Activated T-helper 2 cell treated with anti-CD3 and anti-CD28 coated beads, Interferon-gamma antibody, Interleukin-2, Interleukin-4, amounts not matched to agents 10 μg/mL and 5 μg/mL and 100 μg/mL, durations not matched to agents 14 hours and 24 hours and 36 hours (primary cell): ENCODE data around the gene TMEM125. TPM values are rescaled to one million over a fixed set of nuclear protein-coding genes. Genes with fewer than 3 reads are reported as not detected.

Experiments used
- DNase-seq: peaks from one replicate; pipeline ENCODE4 v3.0.0; 2021; ENCODE audit warnings: low spot score
- H3K27ac Mint-ChIP-seq: one replicate; pipeline ENCODE4 v1.8.0; 2021; ENCODE audit warnings: mixed read lengths
- H3K27me3 Mint-ChIP-seq: one replicate; pipeline ENCODE4 v1.8.0; 2021; ENCODE audit warnings: low read depth, mixed read lengths
- H3K36me3 Mint-ChIP-seq: one replicate; pipeline ENCODE4 v1.8.0; 2021; ENCODE audit warnings: low read depth, mixed read lengths
- H3K4me1 Mint-ChIP-seq: one replicate; pipeline ENCODE4 v1.8.0; 2021; ENCODE audit warnings: low read depth, mixed read lengths
- H3K4me3 Mint-ChIP-seq: one replicate; pipeline ENCODE4 v1.8.0; 2021; ENCODE audit warnings: low read depth, mild to moderate bottlenecking, moderate library complexity, mixed read lengths
- H3K9me3 Mint-ChIP-seq: one replicate; pipeline ENCODE4 v1.8.0; 2021; ENCODE audit warnings: mixed read lengths
- intact Hi-C: fragments of 100-400 bp; cut with micrococcal nuclease; formaldehyde crosslinking; loops from one replicate; pipeline ENCODE4 v1.15.1; 2023
- total RNA-seq: library from RNA; stranded (reverse); gene quantifications from 2 replicates; pipeline ENCODE4 v1.2.3, GENCODE V29; 2022

Gene TMEM125
- total RNA-seq, 1 donor from 2014 or later = not detected

- H3K9me3 Mint-ChIP-seq = peaks cover 4% of the 10 kb centered on the region
- no peak overlapping the region for H3K27ac Mint-ChIP-seq
- intact Hi-C loops = no loop called here
- H3K4me3 Mint-ChIP-seq = no peak overlapping the region
- no peaks in the 10 kb centered on the region for H3K36me3 Mint-ChIP-seq
- DNase-seq = no peak
- H3K27me3 Mint-ChIP-seq = peaks cover 2% of the 10 kb centered on the region
- H3K4me1 Mint-ChIP-seq = peaks cover 12% of the 10 kb centered on the region
Measured at GRCh38 chr1:43235451-43236121, 34.2 kb upstream of the TMEM125 start.

- Mint-ChIP-seq H3K36me3 (no peaks in the 10 kb centered on the region), H3K9me3 (peaks cover 5% of the 10 kb centered on the region), H3K4me3 (no peak overlapping the region), H3K27me3 (peaks cover 2% of the 10 kb centered on the region), H3K4me1 (peaks cover 12% of the 10 kb centered on the region), H3K27ac (no peak overlapping the region)
- intact Hi-C loops = no loop called here
- DNase-seq = no peak
Measured at GRCh38 chr1:43237121-43237520, 32.7 kb upstream of the TMEM125 start.

- H3K36me3 Mint-ChIP-seq = no peaks in the 10 kb centered on the region
- intact Hi-C loops = loop anchor here (1.0 kb wide), 1 partner anchor 120 kb away; the partner anchor contains the start of gene CDC20
- H3K27me3 Mint-ChIP-seq = no peaks in the 10 kb centered on the region
- H3K4me3 Mint-ChIP-seq = no peak overlapping the region
- H3K9me3 Mint-ChIP-seq = peaks cover 5% of the 10 kb centered on the region
- peaks cover 12% of the 10 kb centered on the region for H3K4me1 Mint-ChIP-seq
- H3K27ac Mint-ChIP-seq = no peak overlapping the region
- no peak for DNase-seq
Measured at GRCh38 chr1:43238085-43238484, 31.7 kb upstream of the TMEM125 start.

GRCh38 chr1:43238991-43239469, 30.8 kb upstream of the TMEM125 start:
- intact Hi-C loops = loop anchor here (1.0 kb wide), 1 partner anchor 119 kb away; the partner anchor contains the start of gene CDC20

GRCh38 chr1:43239484-43239883, 30.3 kb upstream of the TMEM125 start:
- H3K4me3 Mint-ChIP-seq = no peak overlapping the region
- peaks cover 12% of the 10 kb centered on the region for H3K4me1 Mint-ChIP-seq
- DNase-seq = no peak
- H3K27me3 Mint-ChIP-seq = no peaks in the 10 kb centered on the region
- H3K27ac Mint-ChIP-seq = no peak overlapping the region
- H3K9me3 Mint-ChIP-seq = peaks cover 5% of the 10 kb centered on the region
- intact Hi-C loops = no loop called here
- H3K36me3 Mint-ChIP-seq = no peaks in the 10 kb centered on the region

More at GRCh38 chr1:43238991-43239469, 30.8 kb upstream of the TMEM125 start:
- Mint-ChIP-seq H3K36me3 (no peaks in the 10 kb centered on the region), H3K27ac (no peak overlapping the region), H3K4me1 (peaks cover 12% of the 10 kb centered on the region), H3K4me3 (no peak overlapping the region), H3K27me3 (no peaks in the 10 kb centered on the region), H3K9me3 (peaks cover 5% of the 10 kb centered on the region)
- DNase-seq = no peak

DNA sequence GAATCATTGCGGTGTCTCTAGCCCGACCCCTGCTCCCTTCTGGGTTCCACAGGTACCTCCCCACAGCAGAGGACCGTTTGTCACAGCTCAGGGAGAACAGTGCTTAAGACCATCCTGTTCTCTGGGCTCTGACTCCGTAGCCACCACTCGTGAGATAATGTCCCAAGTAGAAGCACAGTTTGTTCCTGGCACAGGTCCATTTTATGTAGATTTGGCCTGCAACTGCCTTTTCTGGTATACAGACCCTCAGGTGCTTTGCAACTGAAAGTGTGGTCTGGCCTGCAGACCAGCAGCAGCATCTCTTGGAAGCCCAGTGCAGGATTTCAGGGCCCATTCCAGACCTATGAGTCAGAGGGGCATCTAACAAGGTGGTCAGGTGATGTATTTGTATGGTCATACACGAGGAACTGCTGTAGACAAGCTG, 28.4 kb upstream of the TMEM125 start:
- Mint-ChIP-seq H3K4me1 (peaks cover 12% of the 10 kb centered on the region), H3K9me3 (peaks cover 11% of the 10 kb centered on the region), H3K36me3 (no peaks in the 10 kb centered on the region), H3K4me3 (no peak overlapping the region), H3K27me3 (peaks cover 8% of the 10 kb centered on the region), H3K27ac (no peak overlapping the region)
- intact Hi-C loops = no loop called here
- DNase-seq = no peak

GRCh38 chr1:43243299-43243698, 26.5 kb upstream of the TMEM125 start:
- peaks cover 3% of the 10 kb centered on the region for H3K36me3 Mint-ChIP-seq
- peaks cover 12% of the 10 kb centered on the region for H3K4me1 Mint-ChIP-seq
- no peak for DNase-seq
- no peak overlapping the region for H3K27ac Mint-ChIP-seq
- H3K4me3 Mint-ChIP-seq = no peak overlapping the region
- peaks cover 21% of the 10 kb centered on the region for H3K9me3 Mint-ChIP-seq
- H3K27me3 Mint-ChIP-seq = peaks cover 11% of the 10 kb centered on the region
- intact Hi-C loops = no loop called here

- DNase-seq = no peak
- intact Hi-C loops = no loop called here
- H3K9me3 Mint-ChIP-seq = peaks cover 22% of the 10 kb centered on the region
- peaks cover 2% of the 10 kb centered on the region for H3K4me1 Mint-ChIP-seq
- H3K36me3 Mint-ChIP-seq = peaks cover 3% of the 10 kb centered on the region
- H3K27me3 Mint-ChIP-seq = peaks cover 20% of the 10 kb centered on the region
- H3K4me3 Mint-ChIP-seq = no peak overlapping the region
- no peak overlapping the region for H3K27ac Mint-ChIP-seq
Measured at GRCh38 chr1:43246466-43247213, 23.1 kb upstream of the TMEM125 start.

GRCh38 chr1:43247256-43247921, 22.4 kb upstream of the TMEM125 start:
- H3K4me3 Mint-ChIP-seq = no peak overlapping the region
- H3K27me3 Mint-ChIP-seq = peaks cover 20% of the 10 kb centered on the region
- H3K36me3 Mint-ChIP-seq = peaks cover 3% of the 10 kb centered on the region
- intact Hi-C loops = no loop called here
- H3K27ac Mint-ChIP-seq = no peak overlapping the region
- DNase-seq = no peak
- H3K4me1 Mint-ChIP-seq = peaks cover 2% of the 10 kb centered on the region
- peaks cover 22% of the 10 kb centered on the region for H3K9me3 Mint-ChIP-seq

DNA sequence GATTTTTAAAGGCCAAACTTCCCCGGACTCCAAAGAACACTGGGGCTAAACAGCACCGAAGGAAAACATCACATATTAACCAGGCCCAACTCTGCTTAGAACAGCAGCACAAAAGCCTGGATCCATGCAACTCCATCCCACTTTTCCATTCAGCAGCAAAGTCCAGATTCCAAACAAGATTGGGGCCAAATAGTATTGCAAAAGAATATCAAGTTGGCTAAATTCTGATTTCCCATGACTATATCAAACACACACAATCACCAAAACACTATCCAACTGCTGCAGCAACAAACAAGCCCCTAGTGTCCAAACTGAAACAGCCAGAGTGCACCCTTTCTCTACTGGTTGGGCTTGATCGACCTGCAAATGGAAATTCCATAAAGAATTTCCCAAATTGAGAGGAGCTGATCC, 19.4 kb upstream of the TMEM125 start:
- peaks cover 2% of the 10 kb centered on the region for H3K4me1 Mint-ChIP-seq
- intact Hi-C loops = no loop called here
- H3K27ac Mint-ChIP-seq = no peak overlapping the region
- H3K9me3 Mint-ChIP-seq = peaks cover 22% of the 10 kb centered on the region
- H3K27me3 Mint-ChIP-seq = peaks cover 27% of the 10 kb centered on the region
- no peak for DNase-seq
- H3K4me3 Mint-ChIP-seq = no peak overlapping the region
- peaks cover 3% of the 10 kb centered on the region for H3K36me3 Mint-ChIP-seq

GRCh38 chr1:43251024-43251423, 18.8 kb upstream of the TMEM125 start:
- Mint-ChIP-seq H3K4me3 (no peak overlapping the region), H3K36me3 (peaks cover 3% of the 10 kb centered on the region), H3K27me3 (peaks cover 23% of the 10 kb centered on the region), H3K4me1 (peaks cover 2% of the 10 kb centered on the region), H3K9me3 (peaks cover 20% of the 10 kb centered on the region), H3K27ac (no peak overlapping the region)
- no peak for DNase-seq
- intact Hi-C loops = no loop called here

DNA sequence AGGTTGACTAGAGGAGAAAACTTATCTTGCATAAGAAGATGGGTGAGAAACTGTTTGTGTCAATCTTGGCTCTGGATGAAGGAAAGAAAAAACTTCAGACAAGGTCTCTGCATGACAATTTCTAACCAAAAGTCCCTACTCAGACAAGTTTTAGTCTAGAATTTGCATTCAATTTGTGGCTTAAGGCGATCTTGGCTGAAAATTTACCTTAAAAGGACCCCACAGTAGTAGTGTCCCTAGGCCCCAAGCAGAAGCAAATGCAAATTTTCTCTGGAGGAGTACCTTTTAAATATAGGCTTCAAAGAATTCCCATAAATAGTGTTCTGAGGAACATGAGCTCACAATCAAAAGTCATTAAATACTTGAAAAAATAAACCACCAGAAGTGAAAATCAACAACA, 17.6 kb upstream of the TMEM125 start:
- DNase-seq = no peak
- Mint-ChIP-seq H3K27ac (no peak overlapping the region), H3K4me3 (no peak overlapping the region), H3K9me3 (peaks cover 10% of the 10 kb centered on the region), H3K4me1 (no peaks in the 10 kb centered on the region), H3K36me3 (no peaks in the 10 kb centered on the region), H3K27me3 (peaks cover 18% of the 10 kb centered on the region)
- intact Hi-C loops = no loop called here

DNA sequence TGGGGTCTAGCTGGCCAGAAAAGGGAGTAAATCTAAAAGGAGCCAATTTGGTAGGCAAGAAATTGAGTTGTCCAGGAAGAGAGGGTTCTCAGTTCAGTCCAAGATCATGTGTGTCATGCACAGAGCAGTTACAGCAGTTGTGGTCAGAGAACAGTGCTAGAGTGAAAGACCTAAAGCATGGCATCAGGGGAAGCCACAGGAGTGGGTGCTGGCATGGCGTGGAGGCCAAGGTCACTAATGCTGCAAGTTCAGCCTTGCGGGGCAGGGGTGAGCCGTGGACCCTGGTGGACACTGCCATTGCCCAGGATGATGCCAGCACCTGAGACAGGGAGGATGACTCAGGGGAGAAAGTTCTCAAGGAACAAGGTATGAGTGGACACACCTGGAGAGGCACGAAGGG, 16.6 kb upstream of the TMEM125 start:
- Mint-ChIP-seq H3K27me3 (peaks cover 18% of the 10 kb centered on the region), H3K4me1 (no peaks in the 10 kb centered on the region), H3K9me3 (peaks cover 9% of the 10 kb centered on the region), H3K36me3 (no peaks in the 10 kb centered on the region), H3K4me3 (no peak overlapping the region), H3K27ac (no peak overlapping the region)
- DNase-seq = no peak
- intact Hi-C loops = no loop called here
